ENCODE measurements around the gene KCNQ1.
"Not testable (repeated sequence)": the region's sequence is repeated elsewhere in the genome, so short reads cannot be mapped to it uniquely, and the experiment has no call there.

KCNQ1 gene

GRCh38 chr11:2631161-2631560, 186.4 kb downstream of the KCNQ1 start:
- DNase-seq, result no peak

- not testable (repeated sequence) for DNase-seq
Observed at GRCh38 chr11:2639763-2640162, 195.0 kb downstream of the KCNQ1 start.

- DNase-seq, result no peak
Observed at GRCh38 chr11:2641623-2642022, 196.8 kb downstream of the KCNQ1 start.

GRCh38 chr11:2643746-2644145, 198.9 kb downstream of the KCNQ1 start:
- no peak for DNase-seq

GRCh38 chr11:2644844-2645778, 200.3 kb downstream of the KCNQ1 start:
- DNase-seq, result no peak

- DNase-seq, result no peak
Observed at GRCh38 chr11:2645779-2646118, 200.9 kb downstream of the KCNQ1 start.

GRCh38 chr11:2647167-2647566, 202.4 kb downstream of the KCNQ1 start:
- no peak for DNase-seq

GRCh38 chr11:2647953-2648352, 203.1 kb downstream of the KCNQ1 start:
- no peak for DNase-seq

GRCh38 chr11:2649400-2649799, 204.6 kb downstream of the KCNQ1 start:
- DNase-seq, result no peak

- DNase-seq, result no peak
Observed at GRCh38 chr11:2649848-2650247, 205.0 kb downstream of the KCNQ1 start.

GRCh38 chr11:2650343-2650867, 205.6 kb downstream of the KCNQ1 start:
- DNase-seq, result no peak

- DNase-seq, result no peak
Observed at GRCh38 chr11:2651054-2651617, 206.3 kb downstream of the KCNQ1 start.

- DNase-seq, result no peak
Observed at GRCh38 chr11:2651826-2652271, 207.0 kb downstream of the KCNQ1 start.

GRCh38 chr11:2652333-2653197, 207.8 kb downstream of the KCNQ1 start:
- DNase-seq, result no peak

GRCh38 chr11:2653198-2653551, 208.4 kb downstream of the KCNQ1 start:
- DNase-seq, result no peak

GRCh38 chr11:2653930-2654739, 209.3 kb downstream of the KCNQ1 start:
- no peak for DNase-seq

- DNase-seq, result no peak
Observed at GRCh38 chr11:2655016-2655719, 210.4 kb downstream of the KCNQ1 start.

- DNase-seq, result peak; percentile 25
Observed at GRCh38 chr11:2655834-2656622, 211.2 kb downstream of the KCNQ1 start.

GRCh38 chr11:2656859-2657258, 212.1 kb downstream of the KCNQ1 start:
- DNase-seq, result no peak

GRCh38 chr11:2657697-2658284, 213.0 kb downstream of the KCNQ1 start:
- DNase-seq, result no peak

Data from DMS153 (cell line).